H9 (cell line): Measurements from ENCODE around the gene ABHD5. TPM values are rescaled to one million over a fixed set of nuclear protein-coding genes. Genes with fewer than 3 reads are reported as not detected.

Experiments
- DNase-seq: peaks from one replicate; pipeline ENCODE4 v3.0.0-alpha.2; 2017
- H2AFZ ChIP-seq: one replicate; pipeline ENCODE4 v1.6.1; 2013; ENCODE audit warnings: mild to moderate bottlenecking, low read length, control low read depth, moderate library complexity
- H2AK5ac ChIP-seq: 2 replicates; pipeline ENCODE4 v1.6.1; 2013; ENCODE audit warnings: low read length, control low read depth, mixed read lengths; ENCODE audit not compliant: insufficient read length
- H2BK120ac ChIP-seq: one replicate; pipeline ENCODE4 v1.6.1; 2013; ENCODE audit warnings: low read depth, mild to moderate bottlenecking, low read length, control low read depth, inconsistent platforms; ENCODE audit not compliant: poor library complexity, severe bottlenecking
- H2BK12ac ChIP-seq: 2 replicates; pipeline ENCODE4 v1.6.1; 2013; ENCODE audit warnings: low read length, control low read depth, mixed read lengths, low read depth; ENCODE audit not compliant: insufficient read length
- H2BK15ac ChIP-seq: 2 replicates; pipeline ENCODE4 v1.6.1; 2013; ENCODE audit warnings: low read depth, low read length, control low read depth
- H2BK20ac ChIP-seq: one replicate; pipeline ENCODE4 v1.6.1; 2013; ENCODE audit warnings: low read depth, mild to moderate bottlenecking, low read length, control low read depth, inconsistent platforms; ENCODE audit not compliant: poor library complexity, severe bottlenecking
- H2BK5ac ChIP-seq: 2 replicates; pipeline ENCODE4 v1.6.1; 2013; ENCODE audit warnings: low read length, control low read depth, mixed read lengths; ENCODE audit not compliant: insufficient read length
- H3K14ac ChIP-seq: 2 replicates; pipeline ENCODE4 v1.6.1; 2013; ENCODE audit warnings: low read length, control low read depth; ENCODE audit not compliant: insufficient read depth
- H3K18ac ChIP-seq: 2 replicates; pipeline ENCODE4 v1.6.1; 2013; ENCODE audit warnings: low read depth, mild to moderate bottlenecking, mixed read lengths, low read length, control low read depth; ENCODE audit not compliant: insufficient read length
- H3K23ac ChIP-seq: 2 replicates; pipeline ENCODE4 v1.6.1; 2013; ENCODE audit warnings: low read length, control low read depth, mixed read lengths, low read depth; ENCODE audit not compliant: insufficient read length
- H3K23me2 ChIP-seq: 2 replicates; pipeline ENCODE4 v1.6.1; 2013; ENCODE audit warnings: low read depth, mild to moderate bottlenecking, mixed read lengths, low read length, control low read depth; ENCODE audit not compliant: insufficient read length, poor library complexity, severe bottlenecking
- H3K27ac ChIP-seq: 2 replicates; pipeline ENCODE4 v1.5.1; 2013; ENCODE audit warnings: low read length, control low read depth, mixed read lengths, low read depth; ENCODE audit not compliant: insufficient read length
- H3K27me3 ChIP-seq: 2 replicates; pipeline ENCODE4 v1.6.1; 2013; ENCODE audit warnings: low read length, control low read depth, inconsistent platforms; ENCODE audit not compliant: insufficient read depth
- H3K4ac ChIP-seq: 2 replicates; pipeline ENCODE4 v1.6.1; 2013; ENCODE audit warnings: low read depth, mild to moderate bottlenecking, control low read depth, inconsistent platforms, low read length, moderate library complexity
- H3K4me1 ChIP-seq: 2 replicates; pipeline ENCODE4 v1.6.1; 2013; ENCODE audit warnings: low read length, control low read depth, inconsistent platforms; ENCODE audit not compliant: insufficient read depth
- H3K4me2 ChIP-seq: 2 replicates; pipeline ENCODE4 v1.6.1; 2013; ENCODE audit warnings: low read length, control low read depth, mixed read lengths; ENCODE audit not compliant: insufficient read length, insufficient read depth
- H3K56ac ChIP-seq: 2 replicates; pipeline ENCODE4 v1.6.1; 2013; ENCODE audit warnings: low read depth, mild to moderate bottlenecking, mixed read lengths, low read length, control low read depth; ENCODE audit not compliant: insufficient read length
- H3K79me1 ChIP-seq: 2 replicates; pipeline ENCODE4 v1.6.1; 2013; ENCODE audit warnings: low read depth, mild to moderate bottlenecking, moderate library complexity, low read length, control low read depth, inconsistent platforms; ENCODE audit not compliant: insufficient read depth, poor library complexity, severe bottlenecking
- H3K79me2 ChIP-seq: 2 replicates; pipeline ENCODE4 v1.6.1; 2013; ENCODE audit warnings: low read length, control low read depth, inconsistent platforms; ENCODE audit not compliant: insufficient read depth
- H3K9ac ChIP-seq: 2 replicates; pipeline ENCODE4 v1.6.1; 2013; ENCODE audit warnings: low read length, control low read depth, mixed read lengths; ENCODE audit not compliant: insufficient read length; ENCODE audit errors: extremely low read depth
- H3K9me3 ChIP-seq: one replicate; pipeline ENCODE4 v1.6.1; 2013; ENCODE audit warnings: low read depth, low read length, inconsistent platforms; ENCODE audit not compliant: control insufficient read depth
- H3T11ph ChIP-seq: one replicate; pipeline ENCODE4 v1.6.1; 2013; ENCODE audit warnings: mild to moderate bottlenecking, low read length, control low read depth, inconsistent platforms
- H4K20me1 ChIP-seq: one replicate; pipeline ENCODE4 v1.6.1; 2013; ENCODE audit not compliant: control insufficient read depth, insufficient read length, insufficient read depth
- H4K5ac ChIP-seq: 2 replicates; pipeline ENCODE4 v1.6.1; 2013; ENCODE audit warnings: low read depth, mild to moderate bottlenecking, mixed read lengths, low read length, control low read depth; ENCODE audit not compliant: insufficient read length
- H4K8ac ChIP-seq: replicated peaks from 2 replicates; pipeline ENCODE4 v1.6.1; 2013; ENCODE audit warnings: low read length, control low read depth, mixed read lengths, low read depth; ENCODE audit not compliant: insufficient read length
- H4K91ac ChIP-seq: 2 replicates; pipeline ENCODE4 v1.6.1; 2013; ENCODE audit warnings: low read depth, mild to moderate bottlenecking, moderate library complexity, mixed read lengths, low read length, control low read depth; ENCODE audit not compliant: insufficient read length
- H3K27ac Mint-ChIP-seq, 3 experiments: 2 replicates in 2 of 3; 3 replicates in 1 of 3; pipeline ENCODE4 v1.8.0; 2020 to 2021; ENCODE audit warnings: mixed read lengths in 3 of 3, mild to moderate bottlenecking in 1 of 3, moderate library complexity in 1 of 3
- H3K27me3 Mint-ChIP-seq: 2 replicates; pipeline ENCODE4 v1.8.0; 2021; ENCODE audit warnings: low read depth, mild to moderate bottlenecking, moderate library complexity, mixed read lengths
- H3K36me3 Mint-ChIP-seq, 3 experiments: 2 replicates in 2 of 3; 3 replicates in 1 of 3; pipeline ENCODE4 v1.8.0; 2020 to 2021; ENCODE audit warnings: low read depth in 3 of 3, mixed read lengths in 3 of 3; ENCODE audit not compliant: insufficient read depth in 1 of 3
- H3K4me1 Mint-ChIP-seq, 2 experiments: 2 replicates each; pipeline ENCODE4 v1.8.0; 2020; ENCODE audit warnings: mixed read lengths in 2 of 2
- H3K4me3 Mint-ChIP-seq, 2 experiments: 2 replicates in 1 of 2; 3 replicates in 1 of 2; pipeline ENCODE4 v1.8.0; 2020 to 2021; ENCODE audit warnings: mild to moderate bottlenecking in 2 of 2, mixed read lengths in 2 of 2, moderate library complexity in 1 of 2
- H3K9me3 Mint-ChIP-seq, 2 experiments: 2 replicates in 1 of 2; 3 replicates in 1 of 2; pipeline ENCODE4 v1.8.0; 2020; ENCODE audit warnings: mild to moderate bottlenecking in 2 of 2, mixed read lengths in 2 of 2, moderate library complexity in 1 of 2
- CTCF ChIP-seq: fragments of 200-600 bp; sonication (generic); conservative IDR thresholded peaks from 3 replicates; pipeline ENCODE4 v1.8.0; 2021; ENCODE audit warnings: antibody characterized with exemption, mild to moderate bottlenecking
- WGBS: extraction: QIAGEN DNeasy Blood & Tissue Kit; methylation state at CpG from one replicate; pipeline ENCODE4 v1.1.7; 2013; ENCODE audit warnings: missing lambda C conversion rate, low lambda C conversion rate, mixed read lengths; ENCODE audit not compliant: insufficient read length; ENCODE audit errors: extremely low coverage; 5-methylcytosine and 5-hydroxymethylcytosine counted together
- total RNA-seq: library from RNA; stranded (reverse); gene quantifications from 2 replicates; pipeline ENCODE4 v1.2.1, GENCODE V29; 2021

The ABHD5 gene
- total RNA-seq, 1 experiment from 2014 or later = 13.1 TPM

- H2BK5ac ChIP-seq = no peak overlapping the region
- Mint-ChIP-seq H3K36me3 (peaks cover 0 to 3% (median 1%) of the 10 kb centered on the region in 3 experiments; a peak in 3 of 7 replicates), H3K27me3 (no peaks in the 10 kb centered on the region), H3K9me3 (no peaks in the 10 kb centered on the region), H3K27ac (no peak overlapping the region), H3K4me1 (peaks cover 15% of the 10 kb centered on the region in 2 experiments), H3K4me3 (no peak overlapping the region)
- H3K23ac ChIP-seq = no peak overlapping the region
- no peak overlapping the region for H2BK120ac ChIP-seq
- no peak for TF ChIP-seq CTCF
- no peak overlapping the region for H3K14ac ChIP-seq
- H4K5ac ChIP-seq = no peak overlapping the region
- peaks cover 9% of the 10 kb centered on the region; the same call in 1 of the 2 replicates for H3K4me1 ChIP-seq
- H3K23me2 ChIP-seq = no peaks in the 10 kb centered on the region
- no peaks in the 10 kb centered on the region for H3K27me3 ChIP-seq
- no CpG with 5 or more reads among the region's 2 CpGs for WGBS
- no peaks in the 10 kb centered on the region for H3K9me3 ChIP-seq
- no peak overlapping the region for H3K56ac ChIP-seq
- no peak overlapping the region for H2AK5ac ChIP-seq
- H4K20me1 ChIP-seq = no peaks in the 10 kb centered on the region
- no peak overlapping the region for H2BK15ac ChIP-seq
- no peak overlapping the region for H4K8ac ChIP-seq
- no peak for DNase-seq
- no peak overlapping the region for H3K18ac ChIP-seq
- H4K91ac ChIP-seq = no peak overlapping the region
- H2AFZ ChIP-seq = no peak overlapping the region
- H3K79me1 ChIP-seq = no peaks in the 10 kb centered on the region
- no peak overlapping the region for H2BK12ac ChIP-seq
- no peak overlapping the region for H3K4ac ChIP-seq
- H3T11ph ChIP-seq = no peak overlapping the region
- no peaks in the 10 kb centered on the region for H3K79me2 ChIP-seq
- H3K4me2 ChIP-seq = no peak overlapping the region
- no peak overlapping the region for H3K9ac ChIP-seq
- no peak overlapping the region for H2BK20ac ChIP-seq
- no peak overlapping the region for H3K27ac ChIP-seq
Observed at GRCh38 chr3:43734685-43735084, 43.9 kb downstream of the ABHD5 start.
